Dermis lymphatic vessel endothelial cell (primary cell): ENCODE data around the gene B4GALNT1. TPM values are rescaled to one million over a fixed set of nuclear protein-coding genes. Genes with fewer than 3 reads are reported as not detected.

Experiments
- total RNA-seq: library from RNA; depleted of rRNA; stranded (reverse); fragments of >200 nt; gene quantifications from 2 replicates; pipeline ENCODE4 v1.2.1, GENCODE V29; 2014

B4GALNT1 gene
- under 0.01 TPM in 1 of 2 replicates, not detected in the other for total RNA-seq

GRCh38 chr12:57632958-57633840, at the start of gene B4GALNT1:
B4GALNT1 (minus strand) TSS chr12:57633201; CDS start chr12:57632132, 1,069 bp downstream.

DNA sequence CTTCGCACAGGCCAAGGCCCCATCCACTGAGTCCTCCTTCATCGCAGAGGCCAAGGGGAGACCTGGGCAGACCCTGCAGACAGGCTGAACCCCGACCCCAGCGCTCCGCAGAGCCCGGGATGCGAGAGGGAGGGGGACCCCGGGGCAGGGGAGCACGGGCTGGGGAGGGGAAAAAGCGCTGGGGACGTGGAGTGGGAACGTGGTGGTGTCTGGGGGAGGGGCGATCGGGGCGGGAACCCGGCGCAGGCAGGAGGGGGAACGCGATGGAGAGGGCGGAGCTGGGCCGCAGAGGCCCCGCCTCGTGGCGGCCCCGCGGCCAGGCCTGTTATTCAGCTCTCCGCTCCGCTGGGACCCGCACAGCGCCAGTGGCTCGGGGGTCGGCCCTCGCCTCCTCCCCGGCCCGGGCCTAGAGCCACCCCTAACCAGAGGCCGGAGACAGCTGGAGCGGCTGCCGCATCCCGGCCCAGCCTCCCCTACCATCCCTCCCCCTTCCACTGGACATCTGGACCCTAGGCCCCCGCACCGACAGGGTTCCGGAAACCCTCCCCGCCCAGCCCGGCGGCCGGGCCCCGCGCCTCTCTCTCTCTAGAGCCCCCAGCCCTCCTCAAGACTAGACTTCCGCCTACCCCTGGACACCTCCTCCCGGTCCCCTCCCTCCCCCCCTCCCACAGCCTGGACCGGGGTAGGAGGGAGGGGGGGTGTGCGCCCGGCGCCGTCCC, 21.7 kb downstream of the B4GALNT1 start, which contains the start of gene ARHGEF25:
ARHGEF25 (plus strand) TSS at position 328 of the 719 bp plus-strand sequence. CDS start 460 bp downstream, outside the sequence.

DNA sequence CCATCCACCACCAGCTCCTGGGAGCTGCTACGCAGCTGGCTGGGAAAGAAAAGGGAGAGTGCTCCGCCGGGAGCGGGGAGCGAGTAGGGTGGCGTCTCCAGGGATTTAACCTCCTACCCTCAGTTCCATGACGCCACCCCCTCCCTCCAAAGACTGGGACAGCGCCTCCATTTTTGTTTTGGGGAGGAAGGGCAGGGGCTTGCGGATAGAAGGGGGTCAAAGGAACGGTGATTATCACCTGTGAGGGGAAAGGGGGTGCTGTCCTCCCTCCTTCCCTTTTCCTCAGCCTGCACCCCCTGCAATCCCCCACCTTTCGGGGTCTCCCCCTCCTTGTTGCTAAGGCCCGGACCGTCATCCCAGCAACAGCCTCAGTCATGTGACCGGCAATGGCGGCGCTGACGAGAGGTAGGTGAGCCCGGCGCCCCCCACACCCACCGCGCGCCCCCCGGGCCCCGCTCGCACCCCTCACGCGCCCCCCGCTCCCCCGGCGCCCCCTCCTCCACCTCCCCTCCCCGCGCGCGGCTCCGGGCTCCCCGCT, 28.5 kb downstream of the B4GALNT1 start, which contains the start of gene DTX3:
DTX3 (plus strand) TSS at position 371 of the 538 bp plus-strand sequence. CDS start 1,694 bp downstream, outside the sequence.

DNA sequence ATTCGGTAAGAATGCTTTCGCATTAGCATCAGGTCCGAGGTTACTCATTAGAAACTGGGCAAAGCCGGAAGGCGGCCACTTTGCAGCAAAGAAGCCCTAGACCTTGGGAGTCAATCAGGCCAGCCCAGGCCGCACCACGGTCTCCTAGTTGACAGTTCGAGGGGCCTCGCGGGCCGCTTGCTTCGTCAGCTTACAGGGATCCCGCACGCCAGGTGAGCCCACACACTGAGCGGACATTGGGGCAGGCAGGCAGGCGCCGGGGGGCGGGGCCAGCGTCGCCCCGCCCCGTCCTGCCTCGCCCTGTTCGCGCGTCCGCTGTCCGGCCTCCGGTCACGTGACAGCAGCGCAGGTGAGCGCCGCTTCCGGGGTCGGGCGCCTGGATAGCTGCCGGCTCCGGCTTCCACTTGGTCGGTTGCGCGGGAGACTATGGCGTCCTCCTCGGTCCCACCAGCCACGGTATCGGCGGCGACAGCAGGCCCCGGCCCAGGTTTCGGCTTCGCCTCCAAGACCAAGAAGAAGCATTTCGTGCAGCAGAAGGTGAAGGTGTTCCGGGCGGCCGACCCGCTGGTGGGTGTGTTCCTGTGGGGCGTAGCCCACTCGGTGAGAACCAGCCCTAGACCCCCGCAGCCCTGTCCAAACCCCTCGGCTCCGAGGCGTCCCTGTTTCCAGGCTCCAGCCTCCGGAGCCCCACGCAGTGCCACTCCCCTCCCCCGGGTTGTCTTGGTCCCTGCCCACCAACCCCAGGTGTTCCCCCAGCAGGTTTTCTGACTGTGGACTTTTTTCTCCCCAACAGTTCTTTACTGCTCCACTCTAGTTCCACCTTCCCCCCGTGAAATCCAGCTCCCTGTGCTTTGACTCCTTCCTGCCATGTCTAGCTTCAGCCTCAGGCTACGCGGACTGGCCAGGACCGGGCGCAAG, 41.9 kb downstream of the B4GALNT1 start, which contains the start of gene PIP4K2C:
PIP4K2C (plus strand) TSS at position 329 of the 918 bp plus-strand sequence; CDS start at position 427, 98 bp downstream.

Other genes starting within 250 kb of the B4GALNT1 start
- 6.0 and 6.5 TPM in 2 replicates for gene R3HDM2, start 202.2 kb downstream of the B4GALNT1 start, total RNA-seq
- not detected in 2 replicates for gene INHBC, start 198.4 kb downstream of the B4GALNT1 start, total RNA-seq
- gene INHBE, start 177.9 kb downstream of the B4GALNT1 start, total RNA-seq = not detected in 2 replicates
- not detected in 2 replicates for gene GLI1, start 173.4 kb downstream of the B4GALNT1 start, total RNA-seq
- gene ARHGAP9, start 153.3 kb downstream of the B4GALNT1 start, total RNA-seq = not detected in 2 replicates
- 61.4 and 70.7 TPM in 2 replicates for gene MARS1, start 145.1 kb downstream of the B4GALNT1 start, total RNA-seq
- 9.4 and 12.4 TPM in 2 replicates for gene DDIT3, start 112.7 kb downstream of the B4GALNT1 start, total RNA-seq
- gene MBD6, start 110.4 kb downstream of the B4GALNT1 start, total RNA-seq = 4.9 and 7.3 TPM in 2 replicates
- gene DCTN2, start 86.0 kb downstream of the B4GALNT1 start, total RNA-seq = 82.6 and 85.5 TPM in 2 replicates
- under 0.01 TPM in 1 of 2 replicates, not detected in the other for gene KIF5A, start 83.2 kb downstream of the B4GALNT1 start, total RNA-seq
- gene PIP4K2C, start 42.0 kb downstream of the B4GALNT1 start, total RNA-seq = 12.0 and 15.1 TPM in 2 replicates
- gene DTX3, start 28.4 kb downstream of the B4GALNT1 start, total RNA-seq = 1.5 and 2.5 TPM in 2 replicates
- gene ARHGEF25, start 21.8 kb downstream of the B4GALNT1 start, total RNA-seq = 0.86 and 1.1 TPM in 2 replicates
- gene OS9, start 60.9 kb upstream of the B4GALNT1 start, total RNA-seq = 266 and 284 TPM in 2 replicates
- 0.22 and 0.26 TPM in 2 replicates for gene AGAP2, start 105.5 kb upstream of the B4GALNT1 start, total RNA-seq
- gene TSPAN31, start 111.8 kb upstream of the B4GALNT1 start, total RNA-seq = 62.3 and 67.3 TPM in 2 replicates
- gene CDK4, start 119.1 kb upstream of the B4GALNT1 start, total RNA-seq = 101 and 131 TPM in 2 replicates
- 3.7 and 3.8 TPM in 2 replicates for gene MARCHF9, start 121.9 kb upstream of the B4GALNT1 start, total RNA-seq
- 0.11 and 0.26 TPM in 2 replicates for gene CYP27B1, start 133.9 kb upstream of the B4GALNT1 start, total RNA-seq
- 2.0 and 3.2 TPM in 2 replicates for gene METTL1, start 138.9 kb upstream of the B4GALNT1 start, total RNA-seq
- gene EEF1AKMT3, start 139.4 kb upstream of the B4GALNT1 start, total RNA-seq = 4.1 and 6.9 TPM in 2 replicates
- gene TSFM, start 149.6 kb upstream of the B4GALNT1 start, total RNA-seq = 16.4 and 21.3 TPM in 2 replicates
- 0.76 and 1.5 TPM in 2 replicates for gene AVIL, start 185.5 kb upstream of the B4GALNT1 start, total RNA-seq
- 74.0 and 76.9 TPM in 2 replicates for gene CTDSP2, start 213.5 kb upstream of the B4GALNT1 start, total RNA-seq